Activated CD4-positive, CD25-positive, alpha-beta regulatory T cell treated with anti-CD3 and anti-CD28 coated beads, Interleukin-2, amount 50 U/mL, for 24 hours (primary cell): ENCODE data around the gene CEP85L.

Experiments used
- ATAC-seq, 2 donors: fragments of 150-1000 bp; cut with Tn5 transposase; one replicate each; pipeline ENCODE4 v1.10.0; 2021; ENCODE audit warnings: mild to moderate bottlenecking in 1 of 2, moderate library complexity in 1 of 2

CEP85L gene

GRCh38 chr6:118577972-118578371, 73.4 kb downstream of the CEP85L start:
- ATAC-seq = no peak

GRCh38 chr6:118574051-118574865, 77.1 kb downstream of the CEP85L start:
- ATAC-seq = no peak

- ATAC-seq = no peak
Measured at GRCh38 chr6:118571121-118571520, 80.3 kb downstream of the CEP85L start.

GRCh38 chr6:118569498-118569897, 81.9 kb downstream of the CEP85L start:
- ATAC-seq = no peak

- ATAC-seq = no peak
Measured at GRCh38 chr6:118567974-118568373, 83.4 kb downstream of the CEP85L start.

GRCh38 chr6:118565311-118565960, 86.0 kb downstream of the CEP85L start:
- ATAC-seq = peak; percentile 61 to 88

- no peak for ATAC-seq
Measured at GRCh38 chr6:118562959-118563358, 88.4 kb downstream of the CEP85L start.

GRCh38 chr6:118562248-118562647, 89.1 kb downstream of the CEP85L start:
- no peak for ATAC-seq

GRCh38 chr6:118559659-118560058, 91.7 kb downstream of the CEP85L start:
- ATAC-seq = peak; percentile 56 to 77

- ATAC-seq = peak; percentile 74 to 80
Measured at GRCh38 chr6:118558464-118559217, 92.8 kb downstream of the CEP85L start.

- ATAC-seq = no peak
Measured at GRCh38 chr6:118554698-118555097, 96.7 kb downstream of the CEP85L start.

- ATAC-seq = no peak
Measured at GRCh38 chr6:118553132-118553531, 98.3 kb downstream of the CEP85L start.

GRCh38 chr6:118551063-118552053, 100.0 kb downstream of the CEP85L start:
- peak; percentile 55 to 57 for ATAC-seq

- no peak for ATAC-seq
Measured at GRCh38 chr6:118548613-118549012, 102.8 kb downstream of the CEP85L start.

- no peak for ATAC-seq
Measured at GRCh38 chr6:118548136-118548535, 103.3 kb downstream of the CEP85L start, which contains the start of gene PLN. TSS of gene PLN (plus strand) at chr6:118548296. CDS start at chr6:118558922, 10,626 bp downstream.

- ATAC-seq = no peak
Measured at GRCh38 chr6:118546880-118547218, 104.5 kb downstream of the CEP85L start.

- ATAC-seq = peak; percentile 87 to 88
Measured at GRCh38 chr6:118546164-118546879, 105.1 kb downstream of the CEP85L start.

- ATAC-seq = no peak
Measured at GRCh38 chr6:118544105-118544504, 107.3 kb downstream of the CEP85L start.

GRCh38 chr6:118542184-118542952, 109.0 kb downstream of the CEP85L start:
- ATAC-seq = no peak

- ATAC-seq = no peak
Measured at GRCh38 chr6:118537574-118537973, 113.8 kb downstream of the CEP85L start.

- ATAC-seq = no peak
Measured at GRCh38 chr6:118536478-118536877, 114.9 kb downstream of the CEP85L start.
